HTERT RPE-1 (cell line): Measurements from ENCODE around the gene PPARGC1A.

Source experiments
- in situ Hi-C: fragments of 300-500 bp; cut with MboI; formaldehyde crosslinking; loops from 4 replicates; pipeline ENCODE4 v1.14.3; 2020; ENCODE audit warnings: low sequenced_read_pairs

PPARGC1A gene

DNA sequence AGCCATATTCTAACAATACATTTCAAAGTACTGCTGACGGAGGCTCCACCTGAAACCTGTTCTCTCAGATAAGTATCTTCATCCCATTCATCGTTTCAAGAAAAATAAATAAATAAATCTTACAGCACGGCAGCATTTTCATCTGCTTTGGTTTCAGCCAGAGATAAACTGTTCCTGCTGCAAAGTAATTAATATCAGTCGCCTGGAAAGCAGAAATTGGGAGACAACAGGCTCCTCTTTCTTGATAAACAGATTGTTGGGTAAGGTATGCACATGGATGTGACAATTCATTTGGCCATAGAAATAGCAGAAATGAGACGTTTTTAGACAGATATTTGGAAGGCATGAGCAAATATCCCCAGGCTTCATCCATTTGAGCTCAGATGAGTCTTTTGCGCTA lies 110.4 kb downstream of the PPARGC1A start:
- in situ Hi-C loops = no loop called here

DNA sequence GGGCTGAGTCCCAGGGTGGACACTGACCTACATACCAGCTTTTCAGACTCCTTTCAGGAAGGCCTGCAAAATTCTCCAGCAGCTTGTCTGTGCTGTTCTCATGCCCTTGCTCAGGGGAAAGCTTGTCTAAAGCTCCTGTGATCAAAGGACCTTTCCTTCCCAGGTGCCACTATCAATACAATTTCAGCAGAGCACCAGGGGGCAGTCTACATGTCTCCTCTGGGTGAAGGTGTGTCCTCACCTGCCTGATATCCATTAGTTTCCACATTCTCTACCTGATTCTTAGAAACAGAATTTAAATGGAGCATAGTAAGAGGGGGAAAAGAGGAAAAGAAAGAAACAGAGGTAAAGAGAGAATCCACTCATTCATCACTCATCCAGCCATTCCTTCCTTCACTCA lies 114.2 kb downstream of the PPARGC1A start:
- in situ Hi-C loops = no loop called here

DNA sequence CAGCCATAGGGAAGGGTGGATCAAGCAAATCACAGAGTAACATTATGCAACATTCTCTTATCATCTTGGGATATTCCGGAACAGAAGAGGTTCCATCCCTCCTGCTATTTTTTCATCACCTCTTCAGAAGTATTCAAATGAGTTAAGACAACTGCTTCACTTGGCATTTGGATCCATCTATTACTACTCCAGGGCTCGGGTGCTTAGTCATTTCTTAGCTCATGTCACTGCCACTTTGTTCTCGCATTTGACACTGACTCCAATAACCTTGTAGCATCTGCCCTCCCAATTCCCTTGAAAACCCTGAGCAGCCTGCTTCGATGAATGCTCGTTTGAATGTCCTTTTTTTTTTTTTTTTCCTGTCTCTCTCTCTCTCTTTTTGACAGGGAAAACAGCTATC lies 114.9 kb downstream of the PPARGC1A start:
- in situ Hi-C loops = no loop called here

DNA sequence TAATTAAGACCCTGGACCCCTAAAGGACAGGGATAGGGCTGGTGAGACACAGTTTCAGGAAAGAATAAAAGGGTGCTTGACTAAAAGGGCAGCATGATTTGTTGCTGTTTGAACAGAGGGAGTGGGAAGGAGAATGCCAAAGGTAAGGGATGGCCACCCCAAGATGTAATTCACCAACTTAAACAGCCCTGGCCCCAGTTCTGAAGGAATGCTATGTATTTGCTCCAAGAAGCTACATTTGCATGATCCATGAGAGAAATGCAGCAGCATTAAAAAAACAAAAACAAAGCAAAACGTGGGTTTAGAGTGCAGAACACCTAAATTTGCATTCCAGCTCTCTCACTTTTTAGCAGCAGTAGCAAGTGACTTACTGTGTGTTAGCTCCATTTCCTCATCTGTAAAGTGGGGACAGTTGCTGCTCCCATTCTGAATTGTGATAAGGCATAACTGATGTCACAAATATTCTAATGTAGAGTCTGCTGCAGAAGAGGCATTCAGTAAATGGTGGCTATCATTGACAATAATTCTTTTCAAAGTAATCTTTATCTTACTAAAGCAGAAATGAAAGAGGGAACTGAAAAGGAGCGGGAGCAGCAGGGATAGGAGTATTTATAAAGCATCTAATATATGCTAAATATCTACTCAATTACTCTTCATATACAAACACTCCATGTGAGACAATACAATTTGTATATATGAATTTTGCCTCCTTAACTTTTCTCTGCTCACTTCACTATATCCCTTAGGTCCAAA lies 115.8 kb downstream of the PPARGC1A start:
- in situ Hi-C loops = no loop called here

DNA sequence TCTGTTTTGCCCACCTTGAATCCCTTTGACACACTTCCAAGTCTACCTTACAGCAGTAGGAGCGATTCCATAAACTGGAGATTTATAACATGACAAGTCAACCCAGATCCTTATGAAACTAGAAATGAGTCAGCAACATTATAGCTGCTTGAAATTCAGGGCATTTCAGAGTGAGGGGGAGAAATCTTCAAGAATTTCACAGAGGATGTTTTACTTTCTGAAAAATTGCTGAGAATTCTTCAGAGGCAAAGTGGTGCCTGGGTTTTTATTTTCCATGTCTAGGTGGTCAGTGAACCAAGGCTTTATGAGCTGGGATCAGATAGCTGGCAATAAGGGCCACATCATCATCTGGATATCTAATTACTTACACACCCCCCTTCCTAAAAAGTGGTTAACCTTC lies 119.8 kb downstream of the PPARGC1A start:
- in situ Hi-C loops = no loop called here

DNA sequence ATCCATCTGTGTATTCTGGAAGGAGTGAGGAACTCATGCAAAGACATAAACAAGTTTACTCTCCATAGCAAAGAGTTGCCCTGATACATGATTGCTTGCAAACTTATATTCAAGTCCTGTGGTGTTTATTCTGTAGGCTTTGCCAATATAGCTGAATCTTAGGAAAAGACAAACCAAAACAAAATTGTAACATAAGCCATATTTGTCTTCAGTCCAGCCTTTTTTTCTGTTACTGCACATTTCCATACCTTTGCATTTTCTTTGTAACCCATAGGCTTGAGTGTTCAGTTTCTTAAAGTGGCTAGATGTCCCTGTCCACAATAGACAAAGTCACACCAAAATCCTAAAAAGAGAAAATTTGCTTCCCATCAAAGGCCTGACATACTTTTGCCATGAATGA lies 120.4 kb downstream of the PPARGC1A start:
- in situ Hi-C loops = no loop called here

DNA sequence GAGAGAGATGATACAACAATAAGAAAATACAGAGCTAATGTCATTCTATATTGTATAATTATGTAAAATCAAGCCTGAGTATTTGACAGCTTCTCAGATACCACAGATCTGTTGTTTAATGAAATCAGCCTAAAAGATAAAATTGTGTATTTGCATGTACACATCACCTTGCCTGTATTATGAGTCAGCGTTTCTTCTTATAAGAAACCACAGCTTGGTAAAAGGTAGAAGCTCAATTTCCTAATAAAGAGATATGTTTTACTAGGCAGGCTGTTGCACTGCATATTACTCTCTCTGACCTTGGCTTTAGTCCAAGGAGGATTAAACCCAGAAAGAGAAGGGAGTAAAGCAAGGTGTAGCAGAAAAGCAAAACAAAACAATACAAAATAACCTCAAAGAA lies 121.3 kb downstream of the PPARGC1A start:
- in situ Hi-C loops = no loop called here

DNA sequence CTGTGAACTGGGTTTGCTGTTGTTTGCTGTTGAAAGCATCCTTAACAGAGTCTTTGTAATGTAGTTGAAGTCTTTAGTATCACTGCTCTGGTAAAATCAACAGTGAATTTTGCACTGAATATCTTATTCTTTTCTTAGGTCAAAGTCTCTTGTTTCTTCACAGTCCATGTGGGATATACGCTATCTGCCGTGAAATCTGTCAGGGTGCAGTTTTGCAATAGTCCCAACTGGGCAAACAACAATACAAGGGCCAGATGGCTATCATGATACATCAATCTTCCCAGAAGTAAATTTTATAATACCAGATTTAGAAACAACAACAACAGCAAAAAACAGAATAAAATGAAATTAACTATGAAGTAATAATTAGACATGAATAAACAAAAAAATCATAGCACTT lies 123.5 kb downstream of the PPARGC1A start:
- in situ Hi-C loops = no loop called here

DNA sequence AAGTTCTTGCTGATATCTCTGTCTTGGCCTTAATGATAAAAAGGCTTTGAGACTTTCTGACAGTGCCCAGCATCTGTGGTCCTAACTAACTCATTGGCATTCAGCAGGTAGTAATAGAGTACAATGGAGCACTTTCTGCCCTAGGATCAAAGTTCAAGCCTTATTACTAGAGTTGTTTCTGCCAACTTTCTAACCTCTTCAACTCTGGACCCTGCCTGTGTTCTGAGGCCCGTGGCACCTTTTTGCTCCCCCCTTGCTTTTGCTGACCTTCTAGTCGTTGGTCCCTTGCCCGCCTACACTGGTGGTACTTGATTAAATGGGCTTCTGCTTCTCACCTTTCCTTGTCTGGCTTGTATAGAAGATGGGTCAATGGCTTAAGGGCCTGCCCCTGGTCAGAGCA lies 126.3 kb downstream of the PPARGC1A start:
- in situ Hi-C loops = no loop called here

DNA sequence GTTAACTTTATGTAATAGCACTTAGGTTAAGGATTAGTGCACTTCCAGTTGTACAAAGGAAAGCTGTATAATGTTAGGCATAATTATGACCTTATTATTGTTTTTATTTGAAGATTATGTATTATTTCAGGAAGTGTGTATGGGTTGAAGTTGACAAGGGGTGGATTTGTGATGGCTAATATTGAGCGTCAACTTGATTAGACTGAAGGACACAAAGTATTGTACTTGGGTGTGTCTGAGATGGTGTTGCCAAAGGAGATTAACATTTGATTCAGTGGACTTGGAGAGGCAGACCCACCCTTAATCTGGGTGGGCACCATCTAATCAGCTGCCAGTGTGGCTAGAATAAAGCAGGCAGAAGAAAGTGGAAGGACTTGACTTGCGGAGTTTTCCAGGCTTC lies 127.3 kb downstream of the PPARGC1A start:
- in situ Hi-C loops = no loop called here

DNA sequence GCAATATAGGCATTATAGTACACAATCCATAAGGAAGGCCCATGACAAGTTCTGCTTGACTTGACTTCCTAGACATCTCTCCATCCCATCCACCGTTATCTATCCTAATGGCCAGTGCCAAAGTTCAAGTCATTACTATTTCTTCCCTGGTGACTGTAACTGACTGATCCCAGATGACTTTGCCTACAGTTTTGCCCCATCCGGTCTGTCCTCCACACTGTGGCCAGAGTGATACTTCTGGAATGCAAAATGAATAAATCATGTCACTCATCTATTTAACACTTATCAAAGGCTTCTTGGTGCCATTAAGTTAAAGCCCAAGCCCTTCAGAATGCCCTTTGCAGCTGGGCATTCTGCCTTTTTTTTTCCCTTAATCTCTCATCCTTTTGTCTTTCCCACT lies 130.8 kb downstream of the PPARGC1A start:
- in situ Hi-C loops = no loop called here

DNA sequence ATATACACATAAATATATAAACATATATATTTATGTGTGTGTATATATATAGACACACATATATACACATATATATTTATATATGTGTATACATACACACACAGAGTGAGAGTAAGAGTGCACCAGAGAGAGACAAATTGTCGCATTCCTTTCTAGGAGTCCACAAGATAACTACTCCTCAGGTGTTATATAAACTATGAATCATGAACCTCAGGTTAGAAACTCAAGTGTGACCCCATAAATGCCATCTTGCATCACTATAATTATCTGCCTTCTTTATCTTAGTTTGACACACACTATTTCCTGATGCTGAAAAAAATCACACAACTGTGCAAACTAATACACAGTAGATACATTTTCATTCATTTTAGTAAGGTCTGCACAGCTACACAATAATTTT lies 135.2 kb downstream of the PPARGC1A start:
- in situ Hi-C loops = no loop called here

DNA sequence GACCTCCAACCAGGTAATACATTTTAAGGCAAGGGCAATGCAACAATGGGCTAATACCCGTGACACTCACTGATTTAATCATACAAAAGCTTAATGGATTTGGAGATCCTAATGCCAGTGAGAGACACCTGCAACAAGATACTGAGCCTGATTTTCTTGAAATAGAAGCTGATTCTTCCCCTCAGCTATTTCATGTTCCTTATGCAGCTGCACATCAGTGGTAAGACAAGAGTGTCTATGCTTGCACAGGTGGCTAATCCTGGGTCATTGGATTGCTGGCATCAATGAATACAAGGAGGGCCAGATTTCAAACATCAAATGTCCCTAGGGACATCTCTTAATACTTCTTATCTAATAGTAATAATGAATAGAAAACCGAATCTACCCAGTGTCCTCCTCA lies 139.7 kb downstream of the PPARGC1A start:
- in situ Hi-C loops = no loop called here

DNA sequence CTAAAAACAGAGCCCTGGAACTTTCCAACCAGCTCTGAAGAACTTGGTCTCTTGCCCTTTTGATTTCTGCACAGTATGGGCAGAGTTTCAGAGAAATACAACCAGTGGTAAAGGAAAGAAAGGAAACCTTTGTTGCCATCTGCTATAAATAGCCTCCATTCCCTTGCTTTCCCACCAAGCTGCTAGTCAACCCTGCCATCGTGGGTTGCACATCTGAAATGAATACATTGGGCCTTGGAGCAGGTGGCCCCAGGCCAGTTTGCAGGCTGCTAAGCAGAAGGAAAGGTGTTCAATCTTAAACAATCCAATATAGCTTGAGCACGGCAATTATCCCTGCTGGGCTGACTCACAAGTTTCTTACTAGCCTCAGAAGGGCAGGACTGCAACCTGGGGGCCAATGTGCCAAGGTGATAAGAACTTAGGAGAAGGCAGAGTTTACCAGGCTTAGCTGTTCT lies 142.5 kb downstream of the PPARGC1A start:
- in situ Hi-C loops = no loop called here

DNA sequence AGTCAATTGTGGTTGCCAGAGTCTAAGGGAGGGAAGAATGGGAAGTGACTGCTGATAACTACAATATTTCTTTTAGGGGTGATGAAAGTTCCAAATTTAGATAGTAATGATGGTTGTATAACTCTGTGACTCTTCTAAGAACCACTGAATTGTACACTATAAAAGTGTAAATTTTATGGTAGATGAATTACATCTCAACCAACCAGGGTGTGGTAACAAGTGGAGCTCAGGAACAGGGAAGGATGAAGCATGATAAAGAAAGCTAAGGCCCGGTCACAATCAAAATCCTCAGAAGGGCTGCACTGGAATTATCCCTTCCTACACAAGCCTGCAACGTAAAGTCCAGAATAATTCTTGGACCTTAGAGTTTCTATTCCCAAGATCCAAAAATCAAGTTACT lies 143.2 kb downstream of the PPARGC1A start:
- in situ Hi-C loops = no loop called here

DNA sequence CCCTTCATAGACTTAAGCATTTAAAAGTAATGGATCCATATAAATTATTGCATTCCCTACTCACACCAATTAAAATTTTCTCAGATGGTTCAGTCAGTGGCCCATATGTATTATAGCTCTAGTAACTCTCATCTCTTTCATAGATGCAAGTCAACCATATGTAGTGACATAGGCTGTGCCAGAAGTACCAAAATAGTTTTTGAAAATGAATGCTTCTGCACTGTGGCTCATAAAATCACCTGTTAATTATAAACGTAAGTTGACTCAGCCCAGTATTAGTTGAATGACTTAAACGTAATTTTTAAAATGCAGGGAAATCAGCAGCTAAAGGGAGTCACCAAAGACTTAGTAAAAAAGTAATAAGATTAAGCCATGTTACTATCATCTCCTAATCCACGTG lies 143.8 kb downstream of the PPARGC1A start:
- in situ Hi-C loops = no loop called here

DNA sequence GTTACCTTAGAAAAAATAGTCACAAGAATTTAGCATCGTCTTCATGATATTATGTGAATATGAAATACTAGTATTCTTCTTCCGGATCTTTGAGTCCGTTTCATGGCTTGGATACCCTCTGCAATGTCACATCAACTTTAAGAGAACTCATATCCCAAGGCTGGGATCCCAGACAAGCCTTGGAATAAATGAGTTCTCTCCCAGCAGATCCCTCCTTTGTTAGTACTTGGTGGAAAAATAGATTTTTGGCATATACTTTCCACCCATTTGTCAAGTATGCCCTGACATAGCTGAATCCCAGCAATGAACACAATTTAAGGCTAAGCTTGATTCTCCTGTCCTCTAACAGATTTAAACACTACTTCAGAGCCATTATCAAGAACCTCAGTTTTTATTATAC lies 144.5 kb downstream of the PPARGC1A start:
- in situ Hi-C loops = no loop called here
